ENCODE data around the gene PCDH7.

Gene PCDH7

GRCh38 chr4:30720021-30720660 lies at the start of gene PCDH7:
Gene PCDH7 (plus strand): TSS chr4:30720369. CDS start chr4:30721423, 1,054 bp downstream.
- DNase-seq, result no peak

- DNase-seq, result no peak
Observed at GRCh38 chr4:30671926-30672448, 48.2 kb upstream of the PCDH7 start.

GRCh38 chr4:30696191-30696590 lies 24.0 kb upstream of the PCDH7 start:
- DNase-seq, result no peak

GRCh38 chr4:30714408-30715031 lies 5.6 kb upstream of the PCDH7 start:
- no peak for DNase-seq

GRCh38 chr4:30716158-30716557 lies 4.0 kb upstream of the PCDH7 start:
- no peak for DNase-seq

GRCh38 chr4:30716681-30717207 lies 3.4 kb upstream of the PCDH7 start:
- DNase-seq, result no peak

GRCh38 chr4:30717208-30718020 lies 2.8 kb upstream of the PCDH7 start:
- no peak for DNase-seq

- no peak for DNase-seq
Observed at GRCh38 chr4:30718021-30718542, 2.1 kb upstream of the PCDH7 start.

- no peak for DNase-seq
Observed at GRCh38 chr4:30718641-30719453, 1.3 kb upstream of the PCDH7 start.

GRCh38 chr4:30719454-30720020 lies 632 bp upstream of the PCDH7 start:
- DNase-seq, result no peak

- DNase-seq, result no peak
Observed at GRCh38 chr4:30720661-30721184, 554 bp downstream of the PCDH7 start.

GRCh38 chr4:30721185-30722091 lies 1.3 kb downstream of the PCDH7 start:
- no peak for DNase-seq

GRCh38 chr4:30722092-30722358 lies 1.9 kb downstream of the PCDH7 start:
- no peak for DNase-seq

- no peak for DNase-seq
Observed at GRCh38 chr4:30722359-30723200, 2.4 kb downstream of the PCDH7 start.

GRCh38 chr4:30723201-30723955 lies 3.2 kb downstream of the PCDH7 start:
- no peak for DNase-seq

- no peak for DNase-seq
Observed at GRCh38 chr4:30724247-30724646, 4.1 kb downstream of the PCDH7 start.

- DNase-seq, result no peak
Observed at GRCh38 chr4:30725562-30725961, 5.4 kb downstream of the PCDH7 start.

- DNase-seq, result no peak
Observed at GRCh38 chr4:30726090-30726675, 6.0 kb downstream of the PCDH7 start.

GRCh38 chr4:30727409-30727808 lies 7.2 kb downstream of the PCDH7 start:
- no peak for DNase-seq

Data from activated naive CD4-positive, alpha-beta T cell treated with anti-CD3 and anti-CD28 coated beads, Interleukin-2, amount 50 U/mL, for 16 hours (primary cell).